ENCODE data around the gene RETREG1. TPM values are rescaled to one million over a fixed set of nuclear protein-coding genes. Genes with fewer than 3 reads are reported as not detected.

RETREG1 gene
- polyA plus RNA-seq, 1 of the 3 experiments (the other 2 are of a cell fraction): 0.43 TPM

GRCh38 chr5:16592255-16592654 is 24.5 kb downstream of the RETREG1 start:
- DNase-seq: no peak
- Histone ChIP-seq H3F3A (replicated peaks; ENCODE audit: insufficient read depth) (no peaks in the 10 kb centered on the region), H3K27ac (ENCODE audit: low read depth in 2 of 2, low read length in 1 of 2) (no peak overlapping the region), H3K4me2 (no peak overlapping the region), H3K9ac (no peak overlapping the region), H3K36me3 (replicated peaks in 1 of 2; ENCODE audit: control insufficient read depth in 1 of 2, insufficient read depth in 2 of 2, low read length in 1 of 2) (no peaks in the 10 kb centered on the region), H3K4me3 (ENCODE audit: low read depth in 2 of 2, low read length in 1 of 2) (no peak overlapping the region), H3K9me3 (no peaks in the 10 kb centered on the region), H3K4me1 (ENCODE audit: control insufficient read depth in 1 of 2, insufficient read depth in 2 of 2, low read depth in 1 of 2, low read length in 1 of 2) (no peaks in the 10 kb centered on the region), H3K79me2 (ENCODE audit: insufficient read depth) (no peaks in the 10 kb centered on the region), H3K27me3 (ENCODE audit: insufficient read depth) (no peaks in the 10 kb centered on the region), H2AFZ (ENCODE audit: low read depth) (no peak overlapping the region), H3K9me2 (no peaks in the 10 kb centered on the region), H4K20me1 (ENCODE audit: insufficient read depth) (no peaks in the 10 kb centered on the region)
- TF ChIP-seq TCF12 (IDR thresholded peaks at IDR 0.05) (no peak), TAF1 (IDR thresholded peaks at IDR 0.05; ENCODE audit: borderline replicate concordance, low read depth, low read length) (no peak), MAX (IDR thresholded peaks at IDR 0.05; ENCODE audit: low read depth) (no peak), NFIC (IDR thresholded peaks at IDR 0.05; ENCODE audit: borderline replicate concordance) (no peak), GATA2 (CRISPR knock-in tag; IDR thresholded peaks at IDR 0.05) (no peak), RFX5 (IDR thresholded peaks at IDR 0.05; ENCODE audit: low read length) (no peak), SIN3A (IDR thresholded peaks at IDR 0.05; ENCODE audit: borderline replicate concordance, low read depth, low read length) (no peak), NRF1 (IDR thresholded peaks at IDR 0.05; ENCODE audit: low read depth, low read length) (no peak), SMC3 (IDR thresholded peaks at IDR 0.05; ENCODE audit: low read depth, low read length) (no peak), ELF1 (IDR thresholded peaks at IDR 0.05) (no peak), PBX3 (IDR thresholded peaks at IDR 0.05) (no peak), REST (IDR thresholded peaks at IDR 0.05; ENCODE audit: low read depth, low read length) (no peak), CHD2 (IDR thresholded peaks at IDR 0.05; ENCODE audit: low read length, partially characterized antibody) (no peak)
- TF ChIP-seq, protein P1, sequence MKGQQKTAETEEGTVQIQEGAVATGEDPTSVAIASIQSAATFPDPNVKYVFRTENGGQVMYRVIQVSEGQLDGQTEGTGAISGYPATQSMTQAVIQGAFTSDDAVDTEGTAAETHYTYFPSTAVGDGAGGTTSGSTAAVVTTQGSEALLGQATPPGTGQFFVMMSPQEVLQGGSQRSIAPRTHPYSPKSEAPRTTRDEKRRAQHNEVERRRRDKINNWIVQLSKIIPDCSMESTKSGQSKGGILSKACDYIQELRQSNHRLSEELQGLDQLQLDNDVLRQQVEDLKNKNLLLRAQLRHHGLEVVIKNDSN (IDR thresholded peaks at IDR 0.05; ENCODE audit: borderline replicate concordance, low read depth): no peak
- CTCF ChIA-PET: no interaction called here
- POLR2A ChIA-PET: no interaction called here
- 87% methylated on average over 4 of the region's 4 CpGs for WGBS (ENCODE audit: low lambda C conversion rate)

Data from SK-N-SH (cell line).